Liver (tissue), 9 donors: ENCODE data around the gene DDAH2. TPM values are rescaled to one million over a fixed set of nuclear protein-coding genes. Genes with fewer than 3 reads are reported as not detected.

Experiments used
- DNase-seq: peaks from one replicate; pipeline ENCODE4 v3.0.0-alpha.2; 2017; ENCODE audit warnings: low spot score
- H3K27ac ChIP-seq, 2 donors: one replicate each; pipeline ENCODE4 v1.7.0; 2013; ENCODE audit warnings: inconsistent platforms in 2 of 2, low read length in 2 of 2, control low read depth in 1 of 2, low read depth in 1 of 2, mild to moderate bottlenecking in 1 of 2
- H3K27me3 ChIP-seq, 4 donors: one replicate each; pipeline versions ENCODE4 v1.6.1 to v1.7.0; 2013; ENCODE audit warnings: low read length in 3 of 4, inconsistent platforms in 1 of 4, mild to moderate bottlenecking in 1 of 4, moderate library complexity in 1 of 4; ENCODE audit not compliant: control insufficient read depth in 4 of 4, insufficient read depth in 4 of 4
- H3K36me3 ChIP-seq, 4 donors: one replicate each; pipeline versions ENCODE4 v1.6.1 to v1.7.0; 2013; ENCODE audit warnings: low read length in 3 of 4, mild to moderate bottlenecking in 3 of 4, low read depth in 1 of 4, moderate library complexity in 1 of 4; ENCODE audit not compliant: control insufficient read depth in 4 of 4, insufficient read depth in 3 of 4
- H3K4me1 ChIP-seq, 4 donors: one replicate each; pipeline versions ENCODE4 v1.6.1 to v1.7.0; 2013; ENCODE audit warnings: low read length in 3 of 4, mild to moderate bottlenecking in 3 of 4, moderate library complexity in 1 of 4; ENCODE audit not compliant: control insufficient read depth in 4 of 4, insufficient read depth in 4 of 4
- H3K4me3 ChIP-seq, 3 donors: one replicate each; pipeline versions ENCODE4 v1.6.1 to v1.7.0; 2013; ENCODE audit warnings: low read length in 3 of 3, control low read depth in 1 of 3, low read depth in 1 of 3, mild to moderate bottlenecking in 1 of 3
- H3K9ac ChIP-seq, 2 donors: one replicate each; pipeline ENCODE4 v1.7.0; 2013; ENCODE audit warnings: low read length in 2 of 2, mild to moderate bottlenecking in 2 of 2, moderate library complexity in 2 of 2, control low read depth in 1 of 2, low read depth in 1 of 2
- H3K9me3 ChIP-seq, 4 donors: one replicate each; pipeline versions ENCODE4 v1.6.1 to v1.7.0; 2013; ENCODE audit warnings: low read length in 3 of 4; ENCODE audit not compliant: control insufficient read depth in 4 of 4
- ATF3 ChIP-seq: IDR thresholded peaks from 2 replicates; pipeline ENCODE4 v1.6.1; 2016; ENCODE audit warnings: antibody characterized with exemption
- CTCF ChIP-seq: fragments of 150-350 bp; IDR thresholded peaks from 2 replicates; pipeline ENCODE4 v1.5.1; 2017; ENCODE audit warnings: improper control_type of control experiment, low read depth, low read length; ENCODE audit not compliant: missing input control
- EGR1 ChIP-seq, 2 donors: IDR thresholded peaks; 2 replicates each; pipeline ENCODE4 v1.6.1; 2016 to 2018; ENCODE audit warnings: antibody characterized with exemption in 2 of 2, low read depth in 2 of 2
- FOXA1 ChIP-seq: IDR thresholded peaks from 2 replicates; pipeline ENCODE4 v1.6.1; 2016; ENCODE audit warnings: antibody characterized with exemption
- FOXA2 ChIP-seq: IDR thresholded peaks from 2 replicates; pipeline ENCODE4 v1.6.1; 2016; ENCODE audit warnings: antibody characterized with exemption
- GABPA ChIP-seq, 2 donors: IDR thresholded peaks in 1 of 2; conservative IDR thresholded peaks in 1 of 2; 2 replicates each; pipeline ENCODE4 v1.6.1; 2016; ENCODE audit warnings: antibody characterized with exemption in 2 of 2, mild to moderate bottlenecking in 1 of 2, moderate library complexity in 1 of 2
- HNF4A ChIP-seq, 2 donors: conservative IDR thresholded peaks; 2 replicates each; pipeline ENCODE4 v1.6.1; 2016; ENCODE audit warnings: antibody characterized with exemption in 2 of 2, mild to moderate bottlenecking in 2 of 2
- HNF4G ChIP-seq: IDR thresholded peaks from 2 replicates; pipeline ENCODE4 v1.6.1; 2016; ENCODE audit warnings: antibody characterized with exemption
- MAX ChIP-seq: IDR thresholded peaks from 2 replicates; pipeline ENCODE4 v1.6.1; 2016; ENCODE audit warnings: antibody characterized with exemption
- NR2F2 ChIP-seq: IDR thresholded peaks from 2 replicates; pipeline ENCODE4 v1.6.1; 2016; ENCODE audit warnings: antibody characterized with exemption
- RAD21 ChIP-seq, 2 donors: IDR thresholded peaks; 2 replicates each; pipeline ENCODE4 v1.6.1; 2016; ENCODE audit warnings: antibody characterized with exemption in 2 of 2, mild to moderate bottlenecking in 2 of 2
- REST ChIP-seq: IDR thresholded peaks from 2 replicates; pipeline ENCODE4 v1.6.1; 2016; ENCODE audit warnings: antibody characterized with exemption, mild to moderate bottlenecking
- RXRA ChIP-seq, 2 donors: IDR thresholded peaks; 2 replicates each; pipeline ENCODE4 v1.6.1; 2017 to 2018; ENCODE audit warnings: antibody characterized with exemption in 2 of 2, mild to moderate bottlenecking in 1 of 2
- SP1 ChIP-seq: IDR thresholded peaks from 2 replicates; pipeline ENCODE4 v1.6.1; 2018; ENCODE audit warnings: antibody characterized with exemption, mild to moderate bottlenecking
- TAF1 ChIP-seq: conservative IDR thresholded peaks from 2 replicates; pipeline ENCODE4 v1.6.1; 2016; ENCODE audit warnings: antibody characterized with exemption, mild to moderate bottlenecking
- YY1 ChIP-seq: IDR thresholded peaks from 2 replicates; pipeline ENCODE4 v1.6.1; 2016; ENCODE audit warnings: antibody characterized with exemption, mild to moderate bottlenecking
- ZBTB33 ChIP-seq: IDR thresholded peaks from 2 replicates; pipeline ENCODE4 v1.6.1; 2016; ENCODE audit warnings: antibody characterized with exemption
- WGBS: extraction: QIAGEN DNeasy Blood & Tissue Kit; methylation state at CpG from one replicate; pipeline ENCODE4 v1.1.7; 2013; 5-methylcytosine and 5-hydroxymethylcytosine counted together
- polyA plus RNA-seq, 2 donors: library from polyadenylated mRNA; stranded (reverse) in 1 of 2; unstranded in 1 of 2; fragments of 200-250 nt in 1 of 2; fragments of >200 nt in 1 of 2; fragmentation: Nextera tagmentation in 1 of 2; extraction: Ambion mirVana in 1 of 2; gene quantifications; one replicate each; pipeline versions ENCODE4 v1.2.1 to v1.2.3, GENCODE V29; 2013 to 2015
- total RNA-seq, 2 donors: library from RNA; depleted of rRNA; stranded (reverse); fragments of >200 nt; gene quantifications; one replicate each; pipeline ENCODE4 v1.2.3, GENCODE V29; 2014
- donor health status: healthy.
- donor health status: healthy.
- donor health status: healthy.
- donor health status: healthy.
- donor health status: healthy.

The DDAH2 gene
- total and polyA plus RNA-seq, 4 donors, result 19.8 to 31.4 (median 23.2) TPM

GRCh38 chr6:31776485-31776988, 47.4 kb upstream of the DDAH2 start:
- peaks cover 9 to 46% (median 31%) of the 10 kb centered on the region in 4 donors for H3K4me1 ChIP-seq
- DNase-seq, result no peak
- H3K9ac ChIP-seq, result peak overlapping the region; percentile 51 to 57
- no peaks in the 10 kb centered on the region for H3K27me3 ChIP-seq
- peak overlapping the region; percentile 67 to 71 for H3K27ac ChIP-seq
- peaks cover 0 to 20% (median 5%) of the 10 kb centered on the region in 4 donors for H3K36me3 ChIP-seq
- 43% methylated on average over 14 of the region's 14 CpGs for WGBS
- H3K9me3 ChIP-seq, result no peaks in the 10 kb centered on the region
- TF ChIP-seq RXRA (IDR thresholded peaks at IDR 0.05) (no peak), MAX (no peak), SP1 (no peak), REST (no peak), RAD21 (IDR thresholded peaks at IDR 0.05) (no peak), GABPA (IDR thresholded peaks at IDR 0.05 in 1 of 2, conservative IDR thresholded peaks at IDR 0.05 in 1 of 2) (no peak), ZBTB33 (no peak), CTCF (no peak), YY1 (no peak), NR2F2 (no peak), HNF4G (no peak), EGR1 (IDR thresholded peaks at IDR 0.05; ENCODE audit: low read depth in 2 of 2) (no peak), TAF1 (no peak)
- H3K4me3 ChIP-seq, result no peak overlapping the region

- peaks cover 9 to 46% (median 31%) of the 10 kb centered on the region in 4 donors for H3K4me1 ChIP-seq
- H3K4me3 ChIP-seq, result no peak overlapping the region
- no peaks in the 10 kb centered on the region for H3K27me3 ChIP-seq
- H3K9ac ChIP-seq, result no peak overlapping the region
- peak overlapping the region; percentile 67 to 71 for H3K27ac ChIP-seq
- no peak for DNase-seq
- H3K36me3 ChIP-seq, result peaks cover 0 to 14% (median 5%) of the 10 kb centered on the region in 4 donors
- WGBS, result 62% methylated on average over 32 of the region's 32 CpGs
- H3K9me3 ChIP-seq, result no peaks in the 10 kb centered on the region
- no peak for TF ChIP-seq ATF3
- TF ChIP-seq HNF4A (conservative IDR thresholded peaks at IDR 0.05), result peak; percentile 48 to 66
- no peak for TF ChIP-seq TAF1
- TF ChIP-seq ZBTB33, result no peak
- peak; percentile 26 for TF ChIP-seq SP1
- no peak for TF ChIP-seq FOXA2
- no peak for TF ChIP-seq HNF4G
- TF ChIP-seq FOXA1, result no peak
- peak; percentile 47 to 56 for TF ChIP-seq RXRA (IDR thresholded peaks at IDR 0.05)
Measured at GRCh38 chr6:31775633-31776484, 46.8 kb upstream of the DDAH2 start.
